IMR-90 (cell line): ENCODE results near the gene TMEM53. TPM values are rescaled to one million over a fixed set of nuclear protein-coding genes. Genes with fewer than 3 reads are reported as not detected.

Source experiments
- ATAC-seq: fragments of 200-7000 bp; cut with Tn5 transposase; 2 replicates; pipeline ENCODE4 v1.9.1; 2020; ENCODE audit warnings: low read depth, mild to moderate bottlenecking, moderate library complexity
- BruUV-seq: library from RNA; stranded (reverse); fragments of 400-500 nt; replicated peaks from 2 replicates; lab custom pipeline; 2021; lab: Mats Ljungman, UMichigan
- CTCF ChIA-PET: fragments of 300-600 bp; formaldehyde crosslinking; extraction: SDS; loops from one replicate; lab custom pipeline; 2021; ENCODE audit warnings: antibody characterized with exemption; lab: Yijun Ruan, JAX
- POLR2A ChIA-PET: fragments of 300-600 bp; sonication (Branson Sonifier 250); formaldehyde crosslinking; loops from one replicate; lab custom pipeline; 2022; ENCODE audit warnings: antibody characterized with exemption; ENCODE audit not compliant: unreplicated experiment; lab: Charles Lee
- DNase-seq: peaks from one replicate; pipeline ENCODE4 v3.0.0; 2013
- H2AFZ ChIP-seq: replicated peaks from 2 replicates; pipeline ENCODE3; 2013; ENCODE audit warnings: low read length, mild to moderate bottlenecking; ENCODE audit not compliant: poor library complexity
- H2AK5ac ChIP-seq: 2 replicates; pipeline ENCODE4 v1.6.1; 2013; ENCODE audit warnings: low read depth, low read length, inconsistent platforms
- H2AK9ac ChIP-seq: replicated peaks from 2 replicates; pipeline ENCODE3; 2013; ENCODE audit warnings: mild to moderate bottlenecking, low read depth, low read length, moderate library complexity; ENCODE audit not compliant: poor library complexity
- H2BK120ac ChIP-seq: 2 replicates; pipeline ENCODE4 v1.6.1; 2013; ENCODE audit warnings: low read depth, low read length, inconsistent platforms
- H2BK15ac ChIP-seq: 3 replicates; pipeline ENCODE4 v1.6.1; 2013; ENCODE audit warnings: low read depth, low read length, inconsistent platforms
- H2BK20ac ChIP-seq: 2 replicates; pipeline ENCODE4 v1.6.1; 2013; ENCODE audit warnings: low read depth, mild to moderate bottlenecking, inconsistent platforms, low read length, moderate library complexity
- H2BK5ac ChIP-seq: 2 replicates; pipeline ENCODE4 v1.6.1; 2013; ENCODE audit warnings: mild to moderate bottlenecking, low read depth, low read length, inconsistent platforms; ENCODE audit not compliant: poor library complexity, severe bottlenecking
- H3K14ac ChIP-seq: replicated peaks from 2 replicates; pipeline ENCODE4 v1.6.1; 2013; ENCODE audit warnings: low read depth, low read length, inconsistent platforms
- H3K18ac ChIP-seq: 2 replicates; pipeline ENCODE4 v1.6.1; 2013; ENCODE audit warnings: low read depth, low read length, control low read depth
- H3K23ac ChIP-seq: 2 replicates; pipeline ENCODE4 v1.6.1; 2013; ENCODE audit warnings: low read depth, low read length, inconsistent platforms
- H3K27ac ChIP-seq: 2 replicates; pipeline ENCODE4 v1.5.1; 2013; ENCODE audit warnings: mild to moderate bottlenecking, control low read depth, low read length; ENCODE audit not compliant: insufficient read depth
- H3K27me3 ChIP-seq: 2 replicates; pipeline ENCODE4 v1.6.1; 2013; ENCODE audit warnings: low read length; ENCODE audit not compliant: control insufficient read depth, insufficient read depth
- H3K36me3 ChIP-seq: 2 replicates; pipeline ENCODE4 v1.6.1; 2013; ENCODE audit warnings: low read length, mixed read lengths; ENCODE audit not compliant: control insufficient read depth, insufficient read depth
- H3K4ac ChIP-seq: 2 replicates; pipeline ENCODE4 v1.6.1; 2013; ENCODE audit warnings: low read depth, low read length, inconsistent platforms
- H3K4me1 ChIP-seq: 2 replicates; pipeline ENCODE4 v1.6.1; 2013; ENCODE audit warnings: low read length, mixed read lengths; ENCODE audit not compliant: control insufficient read depth, insufficient read depth
- H3K4me2 ChIP-seq: 2 replicates; pipeline ENCODE4 v1.6.1; 2013; ENCODE audit warnings: low read depth, mild to moderate bottlenecking, control low read depth, low read length, moderate library complexity
- H3K4me3 ChIP-seq: 2 replicates; pipeline ENCODE4 v1.5.1; 2013; ENCODE audit warnings: low read depth, mild to moderate bottlenecking, control low read depth, low read length, moderate library complexity; ENCODE audit not compliant: insufficient read depth
- H3K56ac ChIP-seq: 2 replicates; pipeline ENCODE4 v1.6.1; 2013; ENCODE audit warnings: low read length, inconsistent platforms; ENCODE audit not compliant: insufficient read depth; ENCODE audit errors: extremely low read depth
- H3K79me1 ChIP-seq, 2 experiments: 2 replicates each; pipeline ENCODE4 v1.6.1; 2013; ENCODE audit warnings: low read length in 2 of 2, inconsistent platforms in 1 of 2, low read depth in 1 of 2
- H3K9ac ChIP-seq: 2 replicates; pipeline ENCODE4 v1.6.1; 2013; ENCODE audit warnings: low read depth, low read length, control low read depth
- H3K9me1 ChIP-seq: 2 replicates; pipeline ENCODE4 v1.6.1; 2013; ENCODE audit warnings: low read length, inconsistent platforms; ENCODE audit not compliant: insufficient read depth
- H3K9me3 ChIP-seq: 2 replicates; pipeline ENCODE4 v1.6.1; 2013; ENCODE audit warnings: low read length; ENCODE audit not compliant: control insufficient read depth, insufficient read depth
- H4K20me1 ChIP-seq: 2 replicates; pipeline ENCODE4 v1.6.1; 2013; ENCODE audit warnings: low read length, inconsistent platforms; ENCODE audit not compliant: insufficient read depth
- H4K5ac ChIP-seq: 2 replicates; pipeline ENCODE4 v1.6.1; 2013; ENCODE audit warnings: mild to moderate bottlenecking, low read depth, low read length, control low read depth
- H4K8ac ChIP-seq, 2 experiments: 2 replicates each; pipeline ENCODE4 v1.6.1; 2013; ENCODE audit warnings: low read depth in 2 of 2, low read length in 2 of 2, control low read depth in 1 of 2, inconsistent platforms in 1 of 2
- H4K91ac ChIP-seq: 2 replicates; pipeline ENCODE4 v1.6.1; 2013; ENCODE audit warnings: low read depth, low read length, inconsistent platforms; ENCODE audit not compliant: insufficient read depth
- BHLHE40 ChIP-seq: fragments of 150-350 bp; IDR thresholded peaks from 2 replicates; pipeline ENCODE4 v1.6.1; 2016; ENCODE audit warnings: mild to moderate bottlenecking, low read depth, low read length
- CEBPB ChIP-seq: IDR thresholded peaks from 2 replicates; pipeline ENCODE4 v1.6.1; 2012; ENCODE audit warnings: low read depth, low read length, improper control_type of control experiment
- CHD1 ChIP-seq: IDR thresholded peaks from 2 replicates; pipeline ENCODE4 v1.6.1; 2012; ENCODE audit warnings: low read depth, low read length, improper control_type of control experiment
- FOS ChIP-seq: fragments of 150-350 bp; IDR thresholded peaks from 2 replicates; pipeline ENCODE4 v1.6.1; 2016; ENCODE audit warnings: low read depth, low read length
- MAFK ChIP-seq: IDR thresholded peaks from 2 replicates; pipeline ENCODE4 v1.6.1; 2012; ENCODE audit warnings: low read depth, low read length, improper control_type of control experiment
- MAZ ChIP-seq: IDR thresholded peaks from 2 replicates; pipeline ENCODE4 v1.6.1; 2012; ENCODE audit warnings: low read depth, mild to moderate bottlenecking, low read length, improper control_type of control experiment, moderate library complexity, borderline replicate concordance
- MXI1 ChIP-seq: IDR thresholded peaks from 2 replicates; pipeline ENCODE4 v1.6.1; 2012; ENCODE audit warnings: low read depth, mild to moderate bottlenecking, low read length, moderate library complexity, borderline replicate concordance
- NFE2L2 ChIP-seq: fragments of 150-350 bp; IDR thresholded peaks from 2 replicates; pipeline ENCODE4 v1.6.1; 2016; ENCODE audit warnings: low read depth, mild to moderate bottlenecking, low read length
- POLR2A ChIP-seq: IDR thresholded peaks from 2 replicates; pipeline ENCODE4 v1.6.1; 2012; ENCODE audit warnings: mild to moderate bottlenecking, low read depth, low read length
- RAD21 ChIP-seq: IDR thresholded peaks from 2 replicates; pipeline ENCODE4 v1.6.1; 2012; ENCODE audit warnings: low read length, improper control_type of control experiment
- RCOR1 ChIP-seq: IDR thresholded peaks from 2 replicates; pipeline ENCODE4 v1.6.1; 2012; ENCODE audit warnings: mild to moderate bottlenecking, low read length, improper control_type of control experiment; ENCODE audit not compliant: insufficient replicate concordance
- RFX5 ChIP-seq: IDR thresholded peaks from 2 replicates; pipeline ENCODE4 v1.8.0; 2012; ENCODE audit warnings: low read depth, mild to moderate bottlenecking, low read length, moderate library complexity
- SMC3 ChIP-seq: fragments of 150-350 bp; IDR thresholded peaks from 2 replicates; pipeline ENCODE4 v1.6.1; 2016; ENCODE audit warnings: low read depth, mild to moderate bottlenecking, antibody characterized with exemption, low read length, moderate library complexity
- USF2 ChIP-seq: fragments of 150-350 bp; IDR thresholded peaks from 2 replicates; pipeline ENCODE4 v1.6.1; 2017; ENCODE audit warnings: mild to moderate bottlenecking, antibody characterized with exemption, low read length, low read depth
- WGBS, 2 experiments: methylation state at CpG; one replicate each; pipeline versions ENCODE4 v1.1.5 to v1.1.7; 2013; ENCODE audit warnings: missing lambda C conversion rate in 2 of 2; ENCODE audit not compliant: insufficient read length in 1 of 2; ENCODE audit errors: extremely low coverage in 2 of 2; 5-methylcytosine and 5-hydroxymethylcytosine counted together
- dilution Hi-C: fragments of 300-500 bp; cut with HindIII; formaldehyde crosslinking; loops from one replicate; pipeline ENCODE4 v1.14.3; 2018; ENCODE audit warnings: low sequenced_read_pairs; ENCODE audit not compliant: unreplicated experiment
- in situ Hi-C: fragments of 300-500 bp; cut with MboI; formaldehyde crosslinking; loops from 3 replicates; pipeline ENCODE4 v1.14.3; 2019; ENCODE audit warnings: low sequenced_read_pairs, inconsistent platforms, mixed read lengths
- intact Hi-C: fragments of 100-400 bp; cut with micrococcal nuclease; formaldehyde crosslinking; loops from 2 replicates; pipeline ENCODE4 v1.10.0; 2022
- polyA plus RNA-seq, 3 experiments: library from polyadenylated mRNA; depleted of rRNA; stranded (reverse); fragments of >200 nt; gene quantifications; 2 replicates each; pipeline ENCODE4 v1.2.3, GENCODE V29; 2012; ENCODE audit warnings: low replicate concordance in 1 of 3
- total RNA-seq: library from RNA; depleted of rRNA; stranded (reverse); fragments of >200 nt; gene quantifications from 2 replicates; pipeline ENCODE4 v1.2.3, GENCODE V29; 2012
- TF ChIP-seq, protein P1 (sequence below): fragments of 150-350 bp; IDR thresholded peaks from 2 replicates; pipeline ENCODE4 v1.6.1; 2016; ENCODE audit warnings: low read depth, mild to moderate bottlenecking, low read length, moderate library complexity, borderline replicate concordance
- TF ChIP-seq, protein P2 (sequence below): conservative IDR thresholded peaks from 2 replicates; pipeline ENCODE4 v1.5.1; 2012; ENCODE audit warnings: mild to moderate bottlenecking, low read depth, low read length, improper control_type of control experiment

TMEM53 gene
- total and polyA plus RNA-seq, 2 of the 4 experiments (the other 2 are of a cell fraction): 2.7 to 6.3 TPM

- Histone ChIP-seq H3K18ac (no peak overlapping the region), H3K4me3 (no peak overlapping the region), H4K8ac (no peak overlapping the region), H3K79me1 (peaks cover 7 to 29% of the 10 kb centered on the region in 2 experiments; a peak in 3 of 4 replicates), H4K91ac (no peak overlapping the region; the same call in 1 of the 2 replicates), H3K9me1 (peaks cover 22% of the 10 kb centered on the region), H2AK5ac (no peak overlapping the region), H3K27ac (no peak overlapping the region), H3K27me3 (no peaks in the 10 kb centered on the region), H2BK15ac (no peak overlapping the region), H2BK5ac (no peak overlapping the region), H4K20me1 (peaks cover 44% of the 10 kb centered on the region), H3K23ac (no peak overlapping the region), H3K56ac (no peak overlapping the region), H2AK9ac (no peak overlapping the region), H2BK120ac (no peak overlapping the region), H3K4me2 (no peak overlapping the region), H3K14ac (no peak overlapping the region), H3K9ac (no peak overlapping the region), H3K36me3 (peaks cover 50% of the 10 kb centered on the region), H3K4ac (no peak overlapping the region), H2AFZ (no peak overlapping the region), H3K9me3 (no peaks in the 10 kb centered on the region), H3K4me1 (peaks cover 19% of the 10 kb centered on the region), H2BK20ac (no peak overlapping the region), H4K5ac (no peak overlapping the region)
- ATAC-seq (no peak), DNase-seq (no peak)
- no TSS peak for BruUV-seq
- WGBS, 2 experiments: 90% methylated on average over 2 of the region's 2 CpGs; no CpG with 5 or more reads in 1 of the 2 experiments
- in situ Hi-C loops (no loop called here), dilution Hi-C loops (no loop called here), intact Hi-C loops (no loop called here)
- TF ChIP-seq MXI1: no peak
- TF ChIP-seq RFX5: no peak
- no peak for TF ChIP-seq BHLHE40
- no peak for TF ChIP-seq USF2
- TF ChIP-seq POLR2A: no peak
- TF ChIP-seq, protein P1, sequence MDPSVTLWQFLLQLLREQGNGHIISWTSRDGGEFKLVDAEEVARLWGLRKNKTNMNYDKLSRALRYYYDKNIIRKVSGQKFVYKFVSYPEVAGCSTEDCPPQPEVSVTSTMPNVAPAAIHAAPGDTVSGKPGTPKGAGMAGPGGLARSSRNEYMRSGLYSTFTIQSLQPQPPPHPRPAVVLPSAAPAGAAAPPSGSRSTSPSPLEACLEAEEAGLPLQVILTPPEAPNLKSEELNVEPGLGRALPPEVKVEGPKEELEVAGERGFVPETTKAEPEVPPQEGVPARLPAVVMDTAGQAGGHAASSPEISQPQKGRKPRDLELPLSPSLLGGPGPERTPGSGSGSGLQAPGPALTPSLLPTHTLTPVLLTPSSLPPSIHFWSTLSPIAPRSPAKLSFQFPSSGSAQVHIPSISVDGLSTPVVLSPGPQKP: no peak
- TF ChIP-seq MAFK: no peak
- no peak for TF ChIP-seq FOS
- TF ChIP-seq CEBPB: no peak
- TF ChIP-seq MAZ: no peak
- no peak for TF ChIP-seq RCOR1
- no peak for TF ChIP-seq RAD21
- TF ChIP-seq SMC3: no peak
- TF ChIP-seq, protein P2, sequence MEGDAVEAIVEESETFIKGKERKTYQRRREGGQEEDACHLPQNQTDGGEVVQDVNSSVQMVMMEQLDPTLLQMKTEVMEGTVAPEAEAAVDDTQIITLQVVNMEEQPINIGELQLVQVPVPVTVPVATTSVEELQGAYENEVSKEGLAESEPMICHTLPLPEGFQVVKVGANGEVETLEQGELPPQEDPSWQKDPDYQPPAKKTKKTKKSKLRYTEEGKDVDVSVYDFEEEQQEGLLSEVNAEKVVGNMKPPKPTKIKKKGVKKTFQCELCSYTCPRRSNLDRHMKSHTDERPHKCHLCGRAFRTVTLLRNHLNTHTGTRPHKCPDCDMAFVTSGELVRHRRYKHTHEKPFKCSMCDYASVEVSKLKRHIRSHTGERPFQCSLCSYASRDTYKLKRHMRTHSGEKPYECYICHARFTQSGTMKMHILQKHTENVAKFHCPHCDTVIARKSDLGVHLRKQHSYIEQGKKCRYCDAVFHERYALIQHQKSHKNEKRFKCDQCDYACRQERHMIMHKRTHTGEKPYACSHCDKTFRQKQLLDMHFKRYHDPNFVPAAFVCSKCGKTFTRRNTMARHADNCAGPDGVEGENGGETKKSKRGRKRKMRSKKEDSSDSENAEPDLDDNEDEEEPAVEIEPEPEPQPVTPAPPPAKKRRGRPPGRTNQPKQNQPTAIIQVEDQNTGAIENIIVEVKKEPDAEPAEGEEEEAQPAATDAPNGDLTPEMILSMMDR: no peak
- no peak for TF ChIP-seq NFE2L2
- TF ChIP-seq CHD1: no peak
- POLR2A ChIA-PET: no interaction called here
- CTCF ChIA-PET: no interaction called here
Measured at GRCh38 chr1:44647896-44648295, 26.4 kb downstream of the TMEM53 start.
